Measurements from ENCODE around the gene KCTD17. TPM values are rescaled to one million over a fixed set of nuclear protein-coding genes. Genes with fewer than 3 reads are reported as not detected.

The KCTD17 gene
- total and polyA plus RNA-seq, 2 of the 13 experiments (the other 11 are each of a cell fraction or from before 2014, with no cell fraction given), result 5.3 to 11.7 TPM

DNA sequence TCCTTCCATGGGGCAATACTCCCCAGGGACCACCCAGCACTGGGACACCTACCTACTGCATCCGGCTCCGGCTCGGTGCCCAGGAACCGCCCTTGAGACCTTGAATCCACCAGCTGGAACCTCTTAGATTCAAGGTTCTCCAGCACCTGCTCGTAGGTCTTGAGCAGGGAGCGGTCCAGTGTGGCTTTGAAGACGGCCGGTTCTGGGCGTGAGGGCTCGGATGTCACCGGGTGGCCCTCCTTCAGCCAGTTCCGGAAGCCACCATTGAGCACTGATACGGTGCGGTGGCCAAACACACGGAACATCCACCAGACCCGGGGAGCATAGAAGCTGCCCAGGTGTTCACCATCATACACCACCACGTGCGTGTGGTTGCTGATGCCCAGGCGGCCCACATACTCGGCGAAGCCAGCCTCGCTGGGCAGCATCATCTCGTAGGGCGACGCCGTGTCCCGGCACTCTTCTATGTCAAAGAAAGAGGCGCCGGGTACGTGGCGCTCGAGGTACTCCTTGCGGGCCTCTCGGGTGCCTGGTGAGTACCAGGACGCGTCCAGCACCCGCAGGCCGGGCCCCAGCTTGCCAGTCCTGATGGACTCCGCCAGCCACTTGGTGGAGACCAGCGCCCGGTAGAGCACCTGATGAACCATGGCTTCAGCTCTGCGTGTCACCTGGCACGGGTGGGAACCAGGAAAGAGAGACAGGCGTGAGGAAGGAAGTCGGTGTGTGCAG is 33.3 kb upstream of the KCTD17 start (continued):
- TF ChIP-seq, protein P1, sequence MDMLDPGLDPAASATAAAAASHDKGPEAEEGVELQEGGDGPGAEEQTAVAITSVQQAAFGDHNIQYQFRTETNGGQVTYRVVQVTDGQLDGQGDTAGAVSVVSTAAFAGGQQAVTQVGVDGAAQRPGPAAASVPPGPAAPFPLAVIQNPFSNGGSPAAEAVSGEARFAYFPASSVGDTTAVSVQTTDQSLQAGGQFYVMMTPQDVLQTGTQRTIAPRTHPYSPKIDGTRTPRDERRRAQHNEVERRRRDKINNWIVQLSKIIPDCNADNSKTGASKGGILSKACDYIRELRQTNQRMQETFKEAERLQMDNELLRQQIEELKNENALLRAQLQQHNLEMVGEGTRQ (IDR thresholded peaks at IDR 0.05; ENCODE audit: low read depth, low read length), result no peak
- TF ChIP-seq, protein P1 (CRISPR knock-in tag; IDR thresholded peaks at IDR 0.05; ENCODE audit: borderline replicate concordance), result no peak
- TF ChIP-seq, protein P2, sequence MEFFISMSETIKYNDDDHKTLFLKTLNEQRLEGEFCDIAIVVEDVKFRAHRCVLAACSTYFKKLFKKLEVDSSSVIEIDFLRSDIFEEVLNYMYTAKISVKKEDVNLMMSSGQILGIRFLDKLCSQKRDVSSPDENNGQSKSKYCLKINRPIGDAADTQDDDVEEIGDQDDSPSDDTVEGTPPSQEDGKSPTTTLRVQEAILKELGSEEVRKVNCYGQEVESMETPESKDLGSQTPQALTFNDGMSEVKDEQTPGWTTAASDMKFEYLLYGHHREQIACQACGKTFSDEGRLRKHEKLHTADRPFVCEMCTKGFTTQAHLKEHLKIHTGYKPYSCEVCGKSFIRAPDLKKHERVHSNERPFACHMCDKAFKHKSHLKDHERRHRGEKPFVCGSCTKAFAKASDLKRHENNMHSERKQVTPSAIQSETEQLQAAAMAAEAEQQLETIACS (CRISPR knock-in tag; IDR thresholded peaks at IDR 0.05), result no peak
- TF ChIP-seq BCL6 (CRISPR knock-in tag; IDR thresholded peaks at IDR 0.05), result 0 out of 2 replicates have a peak, but pooled peaks have one; percentile 11
- TF ChIP-seq ZNF883 (CRISPR knock-in tag; IDR thresholded peaks at IDR 0.05; ENCODE audit: not compliant biosample characterization), result no peak
- TF ChIP-seq NR3C1 (CRISPR knock-in tag; IDR thresholded peaks at IDR 0.05), result no peak
- TF ChIP-seq, protein P3, sequence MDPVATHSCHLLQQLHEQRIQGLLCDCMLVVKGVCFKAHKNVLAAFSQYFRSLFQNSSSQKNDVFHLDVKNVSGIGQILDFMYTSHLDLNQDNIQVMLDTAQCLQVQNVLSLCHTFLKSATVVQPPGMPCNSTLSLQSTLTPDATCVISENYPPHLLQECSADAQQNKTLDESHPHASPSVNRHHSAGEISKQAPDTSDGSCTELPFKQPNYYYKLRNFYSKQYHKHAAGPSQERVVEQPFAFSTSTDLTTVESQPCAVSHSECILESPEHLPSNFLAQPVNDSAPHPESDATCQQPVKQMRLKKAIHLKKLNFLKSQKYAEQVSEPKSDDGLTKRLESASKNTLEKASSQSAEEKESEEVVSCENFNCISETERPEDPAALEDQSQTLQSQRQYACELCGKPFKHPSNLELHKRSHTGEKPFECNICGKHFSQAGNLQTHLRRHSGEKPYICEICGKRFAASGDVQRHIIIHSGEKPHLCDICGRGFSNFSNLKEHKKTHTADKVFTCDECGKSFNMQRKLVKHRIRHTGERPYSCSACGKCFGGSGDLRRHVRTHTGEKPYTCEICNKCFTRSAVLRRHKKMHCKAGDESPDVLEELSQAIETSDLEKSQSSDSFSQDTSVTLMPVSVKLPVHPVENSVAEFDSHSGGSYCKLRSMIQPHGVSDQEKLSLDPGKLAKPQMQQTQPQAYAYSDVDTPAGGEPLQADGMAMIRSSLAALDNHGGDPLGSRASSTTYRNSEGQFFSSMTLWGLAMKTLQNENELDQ (CRISPR knock-in tag; IDR thresholded peaks at IDR 0.05; ENCODE audit: borderline replicate concordance), result no peak
- TF ChIP-seq ZNF143 (CRISPR knock-in tag; IDR thresholded peaks at IDR 0.05), result no peak; the same call in 1 of the 2 replicates
- no peak for TF ChIP-seq NKX3-1 (CRISPR knock-in tag; IDR thresholded peaks at IDR 0.05)
- no peak for TF ChIP-seq ZNF878 (CRISPR knock-in tag; IDR thresholded peaks at IDR 0.05)
- TF ChIP-seq TBX2 (CRISPR knock-in tag; IDR thresholded peaks at IDR 0.05; ENCODE audit: borderline replicate concordance), result no peak; the same call in 1 of the 2 replicates
- no peak for TF ChIP-seq CENPT (CRISPR knock-in tag; IDR thresholded peaks at IDR 0.05; ENCODE audit: low read depth)
- no peak for TF ChIP-seq MTA1 (CRISPR knock-in tag; IDR thresholded peaks at IDR 0.05; ENCODE audit: borderline replicate concordance)
- TF ChIP-seq ZFYVE20 (CRISPR knock-in tag; IDR thresholded peaks at IDR 0.05; ENCODE audit: borderline replicate concordance, low read depth), result no peak
- TF ChIP-seq ZNF816 (CRISPR knock-in tag; IDR thresholded peaks at IDR 0.05; ENCODE audit: borderline replicate concordance), result no peak
- no peak for TF ChIP-seq TSC22D2 (CRISPR knock-in tag; IDR thresholded peaks at IDR 0.05; ENCODE audit: borderline replicate concordance)
- TF ChIP-seq HDAC1 (CRISPR knock-in tag; IDR thresholded peaks at IDR 0.05), result no peak
- TF ChIP-seq ZC3H4 (CRISPR knock-in tag; IDR thresholded peaks at IDR 0.05; ENCODE audit: borderline replicate concordance), result 0 out of 2 replicates have a peak, but pooled peaks have one; percentile 19
- TF ChIP-seq, protein P4, sequence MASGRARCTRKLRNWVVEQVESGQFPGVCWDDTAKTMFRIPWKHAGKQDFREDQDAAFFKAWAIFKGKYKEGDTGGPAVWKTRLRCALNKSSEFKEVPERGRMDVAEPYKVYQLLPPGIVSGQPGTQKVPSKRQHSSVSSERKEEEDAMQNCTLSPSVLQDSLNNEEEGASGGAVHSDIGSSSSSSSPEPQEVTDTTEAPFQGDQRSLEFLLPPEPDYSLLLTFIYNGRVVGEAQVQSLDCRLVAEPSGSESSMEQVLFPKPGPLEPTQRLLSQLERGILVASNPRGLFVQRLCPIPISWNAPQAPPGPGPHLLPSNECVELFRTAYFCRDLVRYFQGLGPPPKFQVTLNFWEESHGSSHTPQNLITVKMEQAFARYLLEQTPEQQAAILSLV (CRISPR knock-in tag; IDR thresholded peaks at IDR 0.05; ENCODE audit: borderline replicate concordance), result no peak
- TF ChIP-seq RBFOX2 (IDR thresholded peaks at IDR 0.05; ENCODE audit: low read depth, low read length), result peak; percentile 2; the same call in 1 of the 2 replicates
- TF ChIP-seq, protein P5, sequence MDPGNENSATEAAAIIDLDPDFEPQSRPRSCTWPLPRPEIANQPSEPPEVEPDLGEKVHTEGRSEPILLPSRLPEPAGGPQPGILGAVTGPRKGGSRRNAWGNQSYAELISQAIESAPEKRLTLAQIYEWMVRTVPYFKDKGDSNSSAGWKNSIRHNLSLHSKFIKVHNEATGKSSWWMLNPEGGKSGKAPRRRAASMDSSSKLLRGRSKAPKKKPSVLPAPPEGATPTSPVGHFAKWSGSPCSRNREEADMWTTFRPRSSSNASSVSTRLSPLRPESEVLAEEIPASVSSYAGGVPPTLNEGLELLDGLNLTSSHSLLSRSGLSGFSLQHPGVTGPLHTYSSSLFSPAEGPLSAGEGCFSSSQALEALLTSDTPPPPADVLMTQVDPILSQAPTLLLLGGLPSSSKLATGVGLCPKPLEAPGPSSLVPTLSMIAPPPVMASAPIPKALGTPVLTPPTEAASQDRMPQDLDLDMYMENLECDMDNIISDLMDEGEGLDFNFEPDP (CRISPR knock-in tag; conservative IDR thresholded peaks at IDR 0.05), result no peak
- TF ChIP-seq GATAD2A (CRISPR knock-in tag; IDR thresholded peaks at IDR 0.05), result no peak
